ENCODE data around the gene ZFPM1.
A peak's percentile ranks its signal among the peaks of the same experiment; 100 is the strongest.

The ZFPM1 gene

DNA sequence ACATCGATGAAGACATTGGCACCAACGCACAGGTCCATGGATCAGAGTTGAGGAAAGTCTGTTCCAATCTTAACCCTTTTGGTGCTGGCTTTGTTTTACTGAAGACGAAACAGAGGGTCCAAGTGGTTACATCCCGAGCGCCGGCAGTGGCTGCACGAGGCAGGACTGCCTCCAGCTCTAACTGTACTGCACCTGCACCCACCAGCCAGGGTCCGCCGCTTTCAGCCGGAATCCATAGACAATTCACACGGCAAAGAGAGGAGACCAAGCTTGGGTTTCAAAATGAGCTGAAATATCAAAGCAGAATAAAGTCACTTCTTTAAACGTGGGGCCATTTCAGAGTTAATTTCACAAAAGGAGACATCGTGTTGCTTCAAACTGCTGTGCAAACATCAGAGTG lies 95.9 kb downstream of the ZFPM1 start:
- DNase-seq = no peak

DNA sequence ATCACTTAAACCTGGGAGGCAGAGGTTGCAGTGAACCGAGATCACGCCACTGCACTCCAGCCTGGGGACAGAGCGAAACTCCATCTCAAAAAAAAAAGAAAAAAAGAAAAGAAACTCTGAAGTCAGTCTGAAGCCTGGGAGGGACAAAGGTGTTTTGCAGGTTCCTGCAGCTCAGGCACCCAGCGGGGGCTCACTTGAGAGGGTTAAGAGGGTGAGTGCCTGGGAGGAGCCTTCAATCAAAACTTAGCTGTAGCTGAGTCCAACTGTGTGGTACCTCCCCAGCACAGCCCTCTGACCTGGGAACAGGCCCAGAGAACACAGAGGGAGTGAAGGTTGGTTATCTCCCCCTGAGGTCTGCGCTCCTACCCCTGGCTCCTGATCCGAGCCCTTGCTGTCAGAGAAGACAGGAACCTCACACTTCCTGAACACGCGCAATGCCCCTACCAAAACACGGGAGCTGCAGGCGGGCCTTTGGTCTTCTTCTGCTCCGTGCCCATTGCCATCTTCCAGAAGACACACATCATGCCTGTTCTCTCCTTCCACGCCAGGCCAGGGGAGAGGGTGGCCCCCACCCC lies 96.7 kb downstream of the ZFPM1 start:
- DNase-seq = no peak

DNA sequence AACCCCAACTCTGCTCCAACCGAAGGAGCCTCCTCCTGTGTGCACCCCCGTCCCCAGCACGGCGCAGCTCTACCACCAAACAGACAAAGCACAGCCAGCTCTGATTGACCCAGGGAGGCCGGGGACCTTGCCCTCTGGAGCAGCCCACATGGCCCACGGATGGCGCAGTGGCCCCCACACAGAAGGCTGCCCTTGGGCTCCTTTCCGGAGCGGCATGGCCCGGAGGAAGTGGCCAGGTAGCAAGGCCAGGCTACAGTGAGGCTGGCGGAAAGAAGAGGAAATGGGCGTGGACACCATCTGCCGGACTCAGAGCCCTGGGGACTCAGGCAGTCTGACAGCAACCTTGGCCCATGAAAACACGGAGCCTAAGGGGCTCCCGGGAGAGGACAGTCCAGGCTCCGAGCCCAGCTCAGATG lies 97.2 kb downstream of the ZFPM1 start:
- peak; percentile 29 for DNase-seq

DNA sequence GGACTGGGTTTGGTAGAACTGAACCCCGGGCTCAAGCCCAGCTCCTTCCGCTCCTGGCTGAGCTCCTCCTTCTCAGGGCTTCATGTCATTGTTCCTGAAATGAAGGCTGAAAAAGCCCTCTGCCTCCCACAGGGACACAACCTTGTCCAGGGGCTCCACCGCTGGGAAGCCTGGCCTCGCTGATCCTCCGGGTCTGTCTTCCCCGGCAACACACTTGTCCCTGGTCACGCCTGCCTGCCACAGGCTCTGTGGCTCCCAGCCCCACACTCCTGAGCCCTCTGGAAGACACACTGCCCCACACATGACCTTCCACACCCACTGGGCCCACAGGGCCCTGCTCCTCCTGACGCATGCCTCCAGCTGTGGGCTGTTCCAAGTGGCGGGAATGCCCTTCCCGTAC lies 99.1 kb downstream of the ZFPM1 start:
- no peak for DNase-seq

DNA sequence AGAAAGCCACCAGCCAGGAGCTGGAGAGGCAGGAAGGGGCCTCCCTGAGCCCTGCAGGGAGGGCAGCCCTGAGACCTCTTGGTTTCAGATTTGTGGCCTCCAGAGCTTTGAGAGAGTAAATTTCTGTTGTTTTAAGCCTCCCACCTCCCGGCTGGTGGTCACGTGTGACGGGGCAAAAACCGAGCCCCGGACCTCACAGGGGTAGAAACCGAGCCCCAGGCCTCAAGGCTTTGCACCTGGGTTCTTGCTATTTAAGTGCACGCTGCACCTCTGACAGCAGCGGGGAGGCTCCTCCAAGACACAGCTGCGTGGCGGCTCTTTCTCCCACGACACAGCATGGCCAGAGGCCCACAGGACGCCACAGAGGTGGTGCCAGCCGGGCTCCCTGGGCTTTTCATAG lies 99.7 kb downstream of the ZFPM1 start:
- DNase-seq = no peak

DNA sequence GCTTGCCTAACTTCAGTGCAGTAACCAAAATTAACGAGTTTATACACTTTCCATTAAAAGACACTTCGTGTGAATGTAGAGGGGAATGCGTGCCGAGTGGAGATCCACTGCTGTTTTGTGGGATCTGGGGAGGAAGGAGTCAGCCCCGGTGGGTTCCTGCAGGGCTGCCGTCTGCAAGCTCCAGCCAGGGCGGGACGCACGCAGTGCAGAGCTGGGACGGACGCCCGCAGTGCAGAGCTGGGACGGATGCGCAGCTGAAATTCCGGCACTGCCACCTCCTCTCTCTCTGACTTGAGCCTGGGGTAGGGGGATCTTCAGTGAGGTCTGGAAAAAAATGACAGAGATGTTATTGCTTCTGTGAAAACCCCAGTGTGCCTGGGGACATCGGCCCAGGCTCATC lies 100.7 kb downstream of the ZFPM1 start:
- no peak for DNase-seq

GRCh38 chr16:88554711-88555264 lies 101.7 kb downstream of the ZFPM1 start:
- no peak for DNase-seq

GRCh38 chr16:88556294-88556988 lies 103.4 kb downstream of the ZFPM1 start:
- no peak for DNase-seq

GRCh38 chr16:88558457-88559442 lies 105.7 kb downstream of the ZFPM1 start:
- DNase-seq = no peak

GRCh38 chr16:88560714-88561484 lies 107.8 kb downstream of the ZFPM1 start:
- no peak for DNase-seq

- peak; percentile 58 for DNase-seq
Observed at GRCh38 chr16:88561485-88562359, 108.6 kb downstream of the ZFPM1 start.

DNA sequence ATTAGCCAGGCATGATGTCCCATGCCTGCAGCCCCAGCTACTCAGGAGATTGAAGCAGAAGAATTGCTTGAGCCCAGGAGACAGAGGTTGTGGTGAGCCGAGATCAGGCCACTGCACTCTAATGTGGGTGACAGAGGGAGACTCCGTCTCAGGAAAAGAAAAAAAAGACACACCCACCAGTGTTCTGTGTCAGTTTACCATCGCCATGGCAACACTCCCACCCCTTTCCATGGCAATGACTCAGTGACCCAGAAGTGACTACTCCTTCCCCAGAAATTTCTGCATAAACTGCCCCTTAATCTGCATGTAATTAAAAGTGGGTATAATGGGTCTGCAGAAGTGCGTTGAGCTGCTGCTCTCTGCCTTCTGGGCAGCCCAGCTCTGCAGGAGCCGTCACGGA lies 113.1 kb downstream of the ZFPM1 start:
- peak; percentile 78 for DNase-seq

DNA sequence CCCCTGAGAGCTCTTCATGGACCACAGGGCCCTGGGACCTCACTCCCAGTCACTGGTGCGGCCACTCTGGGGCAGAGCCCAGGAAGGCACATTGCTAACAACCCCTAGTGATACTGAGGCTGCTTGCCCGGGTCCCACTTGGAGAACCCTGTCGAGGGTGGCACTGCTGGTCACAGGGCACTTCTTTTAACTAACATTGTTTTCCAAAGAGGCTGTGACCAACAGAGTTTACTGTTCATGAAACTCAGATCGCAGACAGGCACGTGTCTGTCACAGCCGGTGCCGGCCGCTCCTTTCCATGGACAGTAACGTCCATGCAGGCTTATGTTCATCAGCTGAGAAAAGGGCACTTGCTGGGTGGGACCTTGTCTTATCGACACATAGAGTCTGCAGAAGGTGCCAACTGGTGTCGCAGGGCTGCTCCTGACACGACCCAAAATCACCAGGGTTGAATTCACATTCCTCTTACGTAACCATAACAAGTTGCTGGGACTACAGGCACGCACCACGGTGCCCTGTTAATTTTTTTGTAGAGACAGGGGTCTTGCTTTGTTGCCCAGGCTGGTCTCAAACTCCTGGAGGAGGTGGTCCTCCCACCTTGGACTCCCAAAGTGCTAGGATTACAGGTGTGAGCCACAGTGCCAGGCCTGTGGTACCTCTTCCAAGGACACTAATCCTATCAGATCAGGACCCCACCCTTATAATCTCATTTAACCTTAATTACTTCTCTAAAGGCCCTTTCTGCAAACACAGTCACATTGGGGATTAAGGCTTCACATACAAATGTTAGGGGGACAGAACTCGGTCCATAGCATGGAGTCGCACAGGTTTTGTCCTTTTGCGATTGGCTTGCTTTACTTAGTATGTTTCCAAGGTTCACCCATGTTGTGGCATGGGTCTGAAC lies 115.9 kb downstream of the ZFPM1 start:
- DNase-seq = no peak

DNA sequence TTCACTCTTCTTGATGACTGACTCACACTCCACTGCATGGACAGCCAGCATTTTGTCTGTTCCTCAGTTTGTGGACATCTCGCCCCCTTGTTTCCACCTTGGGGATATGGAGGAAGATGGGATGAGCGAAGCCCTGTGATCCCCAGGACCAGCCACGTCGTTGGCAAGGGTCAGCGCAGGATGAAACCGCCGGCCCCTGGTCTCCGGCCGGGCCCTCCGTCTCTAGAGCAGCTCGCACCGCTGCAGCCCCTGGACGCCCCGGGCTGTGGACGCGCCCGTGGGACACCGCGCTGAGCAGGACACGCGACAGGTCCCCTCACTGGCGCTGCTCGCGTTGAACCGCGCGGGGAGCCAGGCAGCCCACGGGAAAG lies 116.5 kb downstream of the ZFPM1 start:
- DNase-seq = no peak

- peak; percentile 97 for DNase-seq
Observed at GRCh38 chr16:88569985-88570690, 117.1 kb downstream of the ZFPM1 start, which contains the start of gene ZC3H18. Gene ZC3H18 (plus strand): TSS chr16:88570403. CDS start chr16:88577124, 6,721 bp downstream.

- DNase-seq = peak; percentile 53
Observed at GRCh38 chr16:88570691-88571092, 117.6 kb downstream of the ZFPM1 start.

DNA sequence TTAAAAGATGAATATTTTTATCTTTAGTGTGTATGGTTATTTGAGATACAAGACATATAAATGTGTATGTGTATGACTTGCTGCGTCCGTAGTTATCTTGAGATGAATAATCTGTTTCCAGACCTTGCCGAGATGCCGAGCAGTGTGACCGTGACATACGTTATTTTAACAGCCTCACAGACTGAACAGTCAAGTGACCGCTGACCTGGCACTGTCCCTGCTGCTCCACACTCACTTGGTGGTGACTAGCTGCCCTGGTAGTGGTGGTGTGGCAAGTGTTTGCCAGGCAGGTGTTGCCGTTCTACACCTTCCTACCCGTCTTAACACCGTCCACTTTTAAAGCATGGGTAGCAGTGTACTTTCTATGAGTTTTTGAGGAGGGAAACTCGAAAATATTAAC lies 122.2 kb downstream of the ZFPM1 start:
- no peak for DNase-seq

- no peak for DNase-seq
Observed at GRCh38 chr16:88576307-88576706, 123.2 kb downstream of the ZFPM1 start.

DNA sequence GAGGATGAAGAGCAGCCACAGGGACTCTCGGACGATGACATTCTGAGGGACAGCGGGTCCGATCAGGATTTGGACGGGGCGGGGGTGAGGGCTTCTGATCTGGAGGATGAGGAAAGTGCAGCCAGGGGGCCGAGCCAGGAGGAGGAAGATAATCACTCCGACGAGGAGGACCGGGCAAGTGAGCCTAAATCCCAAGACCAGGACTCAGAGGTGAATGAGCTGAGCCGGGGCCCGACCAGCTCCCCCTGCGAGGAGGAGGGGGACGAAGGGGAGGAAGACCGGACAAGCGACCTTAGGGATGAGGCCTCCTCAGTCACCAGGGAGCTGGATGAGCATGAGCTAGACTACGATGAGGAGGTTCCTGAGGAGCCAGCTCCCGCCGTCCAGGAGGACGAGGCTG lies 124.1 kb downstream of the ZFPM1 start:
- no peak for DNase-seq

Measured in activated naive CD4-positive, alpha-beta T cell treated with Interleukin-2 at 50 U/mL for 16 hours (primary cell).